GM21786 (cell line): ENCODE data around the gene CLDND1.

ENCODE experiments used
- ATAC-seq: cut with Tn5 transposase; IDR thresholded peaks from one replicate; pipeline ENCODE4 v1.9.1; 2021; ENCODE audit not compliant: unreplicated experiment

The CLDND1 gene

DNA sequence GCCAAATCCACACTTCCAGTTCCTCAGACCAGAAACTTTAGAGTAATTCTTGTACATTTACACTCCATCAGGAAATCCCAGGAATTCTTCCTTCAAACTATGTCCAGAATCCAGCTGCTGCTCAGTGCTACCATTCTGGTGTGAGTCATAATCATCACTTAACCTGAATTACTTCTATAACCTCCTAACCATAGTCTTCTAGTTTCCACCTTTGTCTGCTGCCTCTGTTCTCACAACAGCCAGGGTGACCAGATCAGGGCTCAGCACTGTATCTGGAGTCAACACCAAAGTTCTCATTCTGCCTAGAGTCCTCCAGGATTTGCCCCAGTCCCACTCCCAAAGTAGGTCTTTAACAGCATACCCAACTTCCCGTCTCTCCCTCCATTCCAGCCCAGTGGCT, 3.4 kb downstream of the CLDND1 start:
- ATAC-seq: no peak

GRCh38 chr3:98518816-98519215, 3.9 kb downstream of the CLDND1 start:
- ATAC-seq: no peak

GRCh38 chr3:98514948-98515347, 7.8 kb downstream of the CLDND1 start:
- ATAC-seq: no peak

DNA sequence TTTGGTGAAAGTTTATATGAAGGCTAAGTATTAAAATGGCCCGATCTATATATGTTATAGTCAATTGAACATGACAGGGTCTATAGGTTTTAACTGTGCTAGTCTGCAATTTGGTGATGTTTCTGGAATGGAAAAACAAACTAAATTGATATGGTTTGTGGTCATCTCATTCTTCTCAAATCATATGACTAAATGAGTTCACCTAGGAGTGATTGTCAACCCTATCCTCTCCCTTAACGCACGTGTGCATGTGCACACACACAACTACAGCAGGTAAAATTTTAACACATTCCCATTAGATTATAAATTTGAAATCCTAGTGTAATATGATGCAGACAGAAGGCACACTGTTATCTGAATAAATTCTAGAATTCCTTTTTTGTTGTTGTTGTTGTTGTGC, 9.0 kb downstream of the CLDND1 start:
- no peak for ATAC-seq

GRCh38 chr3:98513091-98513511, 9.6 kb downstream of the CLDND1 start:
- no peak for ATAC-seq

DNA sequence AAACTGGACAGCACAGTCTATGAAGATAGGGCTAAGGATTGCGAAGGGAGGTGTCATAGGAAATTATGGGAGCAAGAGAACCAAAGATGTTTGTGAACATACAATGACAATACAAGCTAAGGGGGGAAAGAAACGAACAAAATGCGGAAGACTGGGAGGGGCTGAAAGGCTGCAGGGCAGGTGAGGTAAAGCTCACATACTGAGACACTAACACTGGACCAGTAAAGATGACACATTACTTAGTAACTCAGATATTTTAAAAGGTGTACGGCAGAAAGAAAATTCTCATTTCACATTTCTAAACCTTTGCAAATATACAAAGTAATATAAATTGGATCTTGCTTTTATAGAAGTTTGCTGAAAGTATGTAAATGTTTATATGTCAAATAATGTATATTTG, 10.1 kb downstream of the CLDND1 start:
- ATAC-seq: no peak

- ATAC-seq: no peak
Observed at GRCh38 chr3:98508582-98508981, 14.1 kb downstream of the CLDND1 start.

DNA sequence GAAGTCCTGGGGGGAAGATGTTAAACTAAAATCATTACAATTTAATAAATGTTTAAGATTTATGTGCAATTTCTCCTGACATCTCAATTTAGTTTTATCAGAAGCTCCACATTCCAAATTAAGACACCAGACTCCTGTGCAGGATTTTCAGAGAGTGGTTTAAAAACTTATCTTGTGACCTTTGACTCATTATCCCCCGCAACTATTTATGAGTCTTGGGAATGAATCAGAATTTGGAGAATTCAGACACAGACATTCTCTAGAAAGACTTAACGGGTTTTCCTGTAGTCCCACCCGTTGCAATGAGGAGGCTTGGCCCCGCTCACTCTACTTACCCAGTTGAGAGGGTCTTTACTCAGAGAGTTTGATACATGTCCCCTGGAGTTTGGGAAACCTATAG, 18.2 kb downstream of the CLDND1 start:
- ATAC-seq: no peak

- ATAC-seq: no peak
Observed at GRCh38 chr3:98501863-98502576, 20.7 kb downstream of the CLDND1 start.

GRCh38 chr3:98501270-98501669, 21.4 kb downstream of the CLDND1 start:
- no peak for ATAC-seq

- ATAC-seq: no peak
Observed at GRCh38 chr3:98500019-98500418, 22.7 kb downstream of the CLDND1 start.

GRCh38 chr3:98497381-98497780, 25.3 kb downstream of the CLDND1 start, which contains the start of gene OR5K2:
Gene OR5K2, plus strand, starts transcription at chr3:98497681. Its CDS starts 0 bp downstream, at chr3:98497681.
- ATAC-seq: no peak

GRCh38 chr3:98483626-98484025, 39.1 kb downstream of the CLDND1 start:
- ATAC-seq: no peak

GRCh38 chr3:98482717-98483482, 39.8 kb downstream of the CLDND1 start:
- ATAC-seq: no peak
